ENCODE data around the gene PRC1.
"Not testable (repeated sequence)": the region's sequence is repeated elsewhere in the genome, so short reads cannot be mapped to it uniquely, and the experiment has no call there.

Gene PRC1

DNA sequence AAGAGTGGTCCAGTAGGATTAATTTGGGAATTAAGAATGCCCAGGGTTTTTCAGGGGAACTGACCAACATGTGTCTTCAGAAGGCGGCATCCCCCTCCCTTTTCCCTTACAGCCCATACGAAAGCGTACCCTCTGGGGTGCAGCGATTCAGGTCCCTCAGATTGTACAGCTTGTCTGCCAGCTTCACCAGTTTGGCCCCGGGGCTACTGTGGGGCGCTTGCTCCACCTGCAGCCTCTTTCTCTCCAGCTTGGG lies 62.8 kb downstream of the PRC1 start:
- Histone ChIP-seq H3K4me2 (ENCODE audit: insufficient read depth, low read length, poor library complexity, severe bottlenecking) (peak overlapping the region; percentile 99), H2AFZ (ENCODE audit: low read length) (peak overlapping the region; percentile 86), H3K4ac (ENCODE audit: low read length) (no peak overlapping the region), H3K18ac (ENCODE audit: low read length) (no peak overlapping the region), H2BK5ac (ENCODE audit: low read length) (no peak overlapping the region), H3K27me3 (ENCODE audit: control insufficient read depth in 3 of 3, insufficient read depth in 3 of 3, low read depth in 1 of 3, low read length in 3 of 3) (peaks cover 0 to 5% (median 4%) of the 10 kb centered on the region in 3 experiments), H2BK120ac (ENCODE audit: low read depth, low read length) (peak overlapping the region; percentile 68), H2AK5ac (ENCODE audit: low read depth, low read length) (no peak overlapping the region), H4K8ac (ENCODE audit: low read depth, low read length) (no peak overlapping the region), H4K91ac (ENCODE audit: low read depth, low read length, poor library complexity) (no peak overlapping the region), H3K23ac (ENCODE audit: low read depth, low read length, poor library complexity) (peak overlapping the region; percentile 60), H3K9ac (ENCODE audit: low read depth, low read length, poor library complexity) (no peak overlapping the region), H3K9me3 (replicated peaks in 1 of 2; ENCODE audit: control insufficient read depth in 2 of 2, insufficient read depth in 1 of 2, low read depth in 1 of 2, low read length in 2 of 2) (no peaks in the 10 kb centered on the region), H3K36me3 (replicated peaks in 1 of 2; ENCODE audit: control insufficient read depth in 2 of 2, insufficient read depth in 2 of 2, low read length in 2 of 2) (peaks cover 0 to 4% of the 10 kb centered on the region in 2 donors), H2BK15ac (ENCODE audit: low read length) (no peak overlapping the region), H3K4me3 (ENCODE audit: low read length in 2 of 2) (peak overlapping the region in 1 of 2 donors; percentile 61), H3K14ac (ENCODE audit: low read length) (no peak overlapping the region), H3K27ac (replicated peaks; ENCODE audit: low read length) (no peak overlapping the region), H3K4me1 (ENCODE audit: control insufficient read depth in 2 of 2, insufficient read depth in 1 of 2, low read depth in 1 of 2, low read length in 2 of 2) (peaks cover 14 to 15% of the 10 kb centered on the region in 2 donors), H2BK12ac (ENCODE audit: low read length) (no peak overlapping the region), H3K79me1 (ENCODE audit: low read depth, low read length) (no peaks in the 10 kb centered on the region)
- no CpG with 5 or more reads among the region's 6 CpGs for WGBS, 2 donors (ENCODE audit: extremely low coverage in 2 of 2, insufficient read length in 2 of 2, insufficient replicate concordance in 1 of 2)
- no peak for DNase-seq (ENCODE audit: low spot score)

DNA sequence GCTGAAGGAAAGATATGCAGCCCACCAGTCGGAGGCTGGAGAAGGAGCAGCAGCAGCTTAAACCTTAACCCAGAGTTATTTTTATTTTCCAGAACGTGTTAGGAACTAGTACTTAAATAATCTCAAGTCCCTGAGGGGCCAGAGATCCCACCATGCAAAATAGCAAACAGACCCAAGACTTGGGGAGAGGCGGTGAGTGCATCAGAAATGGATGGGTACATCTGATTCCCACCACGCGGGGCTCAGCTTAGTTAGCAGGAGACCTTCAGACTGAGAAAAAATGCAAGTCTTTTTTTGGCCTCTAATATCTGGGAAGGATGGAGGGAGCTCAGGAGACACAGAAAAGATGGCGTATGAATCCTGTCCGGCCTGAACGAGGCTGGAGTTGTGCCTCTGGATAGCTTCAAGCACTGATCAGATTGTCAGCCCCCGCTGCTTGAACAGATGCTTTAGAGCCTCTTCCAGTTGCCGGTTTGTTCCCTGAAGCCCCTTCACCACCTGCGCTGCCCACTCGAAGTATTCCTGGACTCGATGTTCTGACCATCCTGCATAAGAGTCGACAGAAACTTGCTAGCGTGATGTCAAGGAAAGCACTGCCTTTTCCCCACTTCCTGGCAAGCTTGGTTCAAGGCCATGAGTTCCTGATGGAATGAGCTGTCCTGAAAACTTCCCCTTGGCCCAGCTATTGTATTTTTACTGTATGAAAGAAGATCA lies 63.3 kb downstream of the PRC1 start:
- Histone ChIP-seq H3K4me3 (ENCODE audit: low read length in 2 of 2) (peak overlapping the region in 1 of 2 donors; percentile 61), H3K79me1 (ENCODE audit: low read depth, low read length) (no peaks in the 10 kb centered on the region), H2AFZ (ENCODE audit: low read length) (no peak overlapping the region), H4K8ac (ENCODE audit: low read depth, low read length) (no peak overlapping the region), H4K91ac (ENCODE audit: low read depth, low read length, poor library complexity) (no peak overlapping the region), H3K23ac (ENCODE audit: low read depth, low read length, poor library complexity) (no peak overlapping the region), H3K4ac (ENCODE audit: low read length) (no peak overlapping the region), H3K36me3 (replicated peaks in 1 of 2; ENCODE audit: control insufficient read depth in 2 of 2, insufficient read depth in 2 of 2, low read length in 2 of 2) (no peaks in the 10 kb centered on the region), H2BK15ac (ENCODE audit: low read length) (no peak overlapping the region), H3K14ac (ENCODE audit: low read length) (no peak overlapping the region), H3K9me3 (replicated peaks in 1 of 2; ENCODE audit: control insufficient read depth in 2 of 2, insufficient read depth in 1 of 2, low read depth in 1 of 2, low read length in 2 of 2) (no peaks in the 10 kb centered on the region), H3K27ac (replicated peaks; ENCODE audit: low read length) (no peak overlapping the region), H2BK12ac (ENCODE audit: low read length) (no peak overlapping the region), H2AK5ac (ENCODE audit: low read depth, low read length) (no peak overlapping the region), H2BK120ac (ENCODE audit: low read depth, low read length) (no peak overlapping the region), H2BK5ac (ENCODE audit: low read length) (no peak overlapping the region), H3K4me2 (ENCODE audit: insufficient read depth, low read length, poor library complexity, severe bottlenecking) (no peak overlapping the region), H3K27me3 (ENCODE audit: control insufficient read depth in 3 of 3, insufficient read depth in 3 of 3, low read depth in 1 of 3, low read length in 3 of 3) (peaks cover 0 to 5% (median 4%) of the 10 kb centered on the region in 3 experiments), H3K18ac (ENCODE audit: low read length) (no peak overlapping the region), H3K9ac (ENCODE audit: low read depth, low read length, poor library complexity) (no peak overlapping the region), H3K4me1 (ENCODE audit: control insufficient read depth in 2 of 2, insufficient read depth in 1 of 2, low read depth in 1 of 2, low read length in 2 of 2) (peaks cover 9 to 12% of the 10 kb centered on the region in 2 donors)
- no CpG with 5 or more reads among the region's 15 CpGs for WGBS, 2 donors (ENCODE audit: extremely low coverage in 2 of 2, insufficient read length in 2 of 2, insufficient replicate concordance in 1 of 2)
- DNase-seq (ENCODE audit: low spot score) = no peak

DNA sequence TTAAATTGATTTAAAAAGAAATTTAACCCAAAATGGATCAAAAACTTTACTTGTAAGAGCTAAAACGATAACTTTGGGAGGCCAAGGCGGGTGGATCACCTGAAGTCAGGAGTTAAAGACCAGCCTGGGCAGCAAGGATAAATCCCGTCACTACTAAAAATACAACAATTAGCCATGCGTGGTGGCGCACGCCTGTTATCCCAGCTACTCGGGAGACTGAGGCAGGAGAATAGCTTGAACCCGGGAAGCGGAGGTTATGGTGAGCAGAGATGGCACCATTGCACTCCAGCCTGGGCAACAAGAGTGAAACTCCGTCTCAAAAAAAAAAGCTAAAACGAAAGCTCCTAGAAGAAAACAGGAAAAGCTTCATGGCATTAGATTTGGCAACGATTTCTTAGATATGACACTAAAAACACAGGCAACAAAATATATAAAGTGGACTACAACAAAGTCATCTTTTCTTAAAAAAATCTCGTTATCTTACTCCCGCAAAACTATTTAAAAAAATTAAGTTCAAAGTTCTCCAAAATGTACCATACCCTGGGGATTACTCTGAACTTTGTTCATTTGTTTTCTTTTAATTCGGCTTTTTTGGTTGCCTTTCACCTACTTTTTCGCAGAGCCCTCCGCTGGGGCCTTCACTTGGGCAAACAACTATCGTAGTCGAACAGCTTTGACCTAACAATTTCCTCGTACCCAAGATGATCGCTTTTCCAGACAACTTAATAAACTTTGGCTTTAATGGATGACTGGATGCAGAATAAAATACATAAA lies 64.9 kb downstream of the PRC1 start:
- H3K4me2 ChIP-seq (ENCODE audit: insufficient read depth, low read length, poor library complexity, severe bottlenecking) = no peak overlapping the region
- no peak overlapping the region for H4K8ac ChIP-seq (ENCODE audit: low read depth, low read length)
- peaks cover 4 to 6% of the 10 kb centered on the region in 2 donors for H3K4me1 ChIP-seq (ENCODE audit: control insufficient read depth in 2 of 2, insufficient read depth in 1 of 2, low read depth in 1 of 2, low read length in 2 of 2)
- no peak overlapping the region for H2BK120ac ChIP-seq (ENCODE audit: low read depth, low read length)
- no peak overlapping the region for H3K27ac ChIP-seq (replicated peaks; ENCODE audit: low read length)
- no peak overlapping the region for H2BK12ac ChIP-seq (ENCODE audit: low read length)
- peaks cover 0 to 5% (median 4%) of the 10 kb centered on the region in 3 experiments for H3K27me3 ChIP-seq (ENCODE audit: control insufficient read depth in 3 of 3, insufficient read depth in 3 of 3, low read depth in 1 of 3, low read length in 3 of 3)
- no peak overlapping the region for H3K14ac ChIP-seq (ENCODE audit: low read length)
- H3K9ac ChIP-seq (ENCODE audit: low read depth, low read length, poor library complexity) = no peak overlapping the region
- no peak overlapping the region for H2AFZ ChIP-seq (ENCODE audit: low read length)
- no peak overlapping the region for H3K18ac ChIP-seq (ENCODE audit: low read length)
- H3K4me3 ChIP-seq (ENCODE audit: low read length in 2 of 2) = no peak overlapping the region
- peak overlapping the region; percentile 19 for H2BK5ac ChIP-seq (ENCODE audit: low read length)
- no peaks in the 10 kb centered on the region for H3K36me3 ChIP-seq (replicated peaks in 1 of 2; ENCODE audit: control insufficient read depth in 2 of 2, insufficient read depth in 2 of 2, low read length in 2 of 2)
- no peak overlapping the region for H2AK5ac ChIP-seq (ENCODE audit: low read depth, low read length)
- H3K23ac ChIP-seq (ENCODE audit: low read depth, low read length, poor library complexity) = no peak overlapping the region
- H3K79me1 ChIP-seq (ENCODE audit: low read depth, low read length) = no peaks in the 10 kb centered on the region
- no peaks in the 10 kb centered on the region for H3K9me3 ChIP-seq (replicated peaks in 1 of 2; ENCODE audit: control insufficient read depth in 2 of 2, insufficient read depth in 1 of 2, low read depth in 1 of 2, low read length in 2 of 2)
- WGBS, 2 donors (ENCODE audit: extremely low coverage in 2 of 2, insufficient read length in 2 of 2, insufficient replicate concordance in 1 of 2) = 100% methylated on average over 2 of the region's 21 CpGs; no CpG with 5 or more reads in 1 of the 2 donors
- H4K91ac ChIP-seq (ENCODE audit: low read depth, low read length, poor library complexity) = no peak overlapping the region
- H3K4ac ChIP-seq (ENCODE audit: low read length) = no peak overlapping the region
- no peak for DNase-seq (ENCODE audit: low spot score)
- H2BK15ac ChIP-seq (ENCODE audit: low read length) = no peak overlapping the region

DNA sequence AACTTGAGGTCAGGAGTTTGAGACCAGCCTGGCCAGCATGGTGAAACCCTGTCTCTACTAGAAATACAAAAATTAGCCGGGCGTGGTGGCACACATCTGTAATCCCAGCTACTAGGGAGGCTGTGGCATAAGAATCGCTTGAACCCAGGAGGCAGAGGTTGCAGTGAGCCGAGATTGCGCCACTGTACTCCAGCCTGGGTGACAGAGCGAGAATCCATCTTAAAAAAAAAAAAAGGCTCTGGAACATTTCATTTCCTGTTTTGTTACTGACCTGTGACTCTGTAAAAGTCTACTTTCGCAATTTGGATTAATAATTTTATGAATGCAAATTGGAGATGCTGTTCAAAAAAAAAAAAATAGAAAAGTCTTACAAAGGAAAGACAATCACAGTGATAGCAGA lies 66.2 kb downstream of the PRC1 start:
- H3K9me3 ChIP-seq (replicated peaks in 1 of 2; ENCODE audit: control insufficient read depth in 2 of 2, insufficient read depth in 1 of 2, low read depth in 1 of 2, low read length in 2 of 2); H3K79me1 ChIP-seq (ENCODE audit: low read depth, low read length); H4K8ac ChIP-seq (ENCODE audit: low read depth, low read length); H2BK120ac ChIP-seq (ENCODE audit: low read depth, low read length); H2AK5ac ChIP-seq (ENCODE audit: low read depth, low read length); H3K14ac ChIP-seq (ENCODE audit: low read length); H3K18ac ChIP-seq (ENCODE audit: low read length); H2BK12ac ChIP-seq (ENCODE audit: low read length); H3K4me1 ChIP-seq (ENCODE audit: control insufficient read depth in 2 of 2, insufficient read depth in 1 of 2, low read depth in 1 of 2, low read length in 2 of 2); H3K4me3 ChIP-seq (ENCODE audit: low read length in 2 of 2); H3K23ac ChIP-seq (ENCODE audit: low read depth, low read length, poor library complexity); H2AFZ ChIP-seq (ENCODE audit: low read length); H3K27ac ChIP-seq (replicated peaks; ENCODE audit: low read length); H3K27me3 ChIP-seq (ENCODE audit: control insufficient read depth in 3 of 3, insufficient read depth in 3 of 3, low read depth in 1 of 3, low read length in 3 of 3); H2BK5ac ChIP-seq (ENCODE audit: low read length); H3K4me2 ChIP-seq (ENCODE audit: insufficient read depth, low read length, poor library complexity, severe bottlenecking); H3K4ac ChIP-seq (ENCODE audit: low read length); DNase-seq (ENCODE audit: low spot score); H4K91ac ChIP-seq (ENCODE audit: low read depth, low read length, poor library complexity); H2BK15ac ChIP-seq (ENCODE audit: low read length); H3K9ac ChIP-seq (ENCODE audit: low read depth, low read length, poor library complexity); H3K36me3 ChIP-seq (replicated peaks in 1 of 2; ENCODE audit: control insufficient read depth in 2 of 2, insufficient read depth in 2 of 2, low read length in 2 of 2): not testable (repeated sequence)
- WGBS, 2 donors (ENCODE audit: extremely low coverage in 2 of 2, insufficient read length in 2 of 2, insufficient replicate concordance in 1 of 2) = no CpG with 5 or more reads among the region's 7 CpGs

Measured in neuronal stem cell (in vitro differentiated cells).